Measurements from ENCODE around the gene ZFP57. TPM values are rescaled to one million over a fixed set of nuclear protein-coding genes. Genes with fewer than 3 reads are reported as not detected.

ZFP57 gene
- total RNA-seq, 2 experiments from 2014 or later: not detected

GRCh38 chr6:29685718-29686326 is 4.9 kb upstream of the ZFP57 start:
- H3K79me2 ChIP-seq (ENCODE audit: insufficient read depth, low read depth, low read length): no peaks in the 10 kb centered on the region
- TF ChIP-seq CTCF (conservative IDR thresholded peaks at IDR 0.05; ENCODE audit: low read length): no peak
- no peak for TF ChIP-seq EZH2phosphoT487 (IDR thresholded peaks at IDR 0.05; ENCODE audit: borderline replicate concordance, low read depth, low read length)
- no TSS peak for BruUV-seq (replicated peaks)
- no peak for DNase-seq (ENCODE audit: low spot score)
- no peaks in the 10 kb centered on the region for H3K9me3 ChIP-seq (ENCODE audit: low read length)
- H3K4me2 ChIP-seq (ENCODE audit: low read length): no peak overlapping the region
- no peaks in the 10 kb centered on the region for H3K4me1 ChIP-seq (ENCODE audit: insufficient read depth, low read length, poor library complexity, severe bottlenecking)
- no peaks in the 10 kb centered on the region for H4K20me1 ChIP-seq (ENCODE audit: insufficient read depth, low read length)
- ChIA-PET CTCF (ENCODE audit: unreplicated experiment) (no interaction called here), POLR2A (no interaction called here)
- H3K27ac ChIP-seq (ENCODE audit: low read depth, low read length, poor library complexity, severe bottlenecking): no peak overlapping the region
- no peak overlapping the region for H2AFZ ChIP-seq (ENCODE audit: low read length)
- no peak overlapping the region for H3K4me3 ChIP-seq (ENCODE audit: low read depth, low read length, poor library complexity, severe bottlenecking)
- intact Hi-C loops (cut with micrococcal nuclease; ENCODE audit: unreplicated experiment): no loop called here
- H3K36me3 ChIP-seq (ENCODE audit: insufficient read depth, low read length): no peaks in the 10 kb centered on the region
- H3K9me2 ChIP-seq (ENCODE audit: insufficient read depth, low read length): no peaks in the 10 kb centered on the region

- no peak overlapping the region for H3K27ac ChIP-seq (ENCODE audit: low read depth, low read length, poor library complexity, severe bottlenecking)
- ChIA-PET POLR2A (interaction anchor here (0.6 to 0.7 kb wide), 2 partner anchors 12 to 79 kb away, joined by 5 read pairs; no protein-coding TSS in a partner anchor), CTCF (ENCODE audit: unreplicated experiment) (no interaction called here)
- no peaks in the 10 kb centered on the region for H3K4me1 ChIP-seq (ENCODE audit: insufficient read depth, low read length, poor library complexity, severe bottlenecking)
- no peak overlapping the region for H2AFZ ChIP-seq (ENCODE audit: low read length)
- TF ChIP-seq EZH2phosphoT487 (IDR thresholded peaks at IDR 0.05; ENCODE audit: borderline replicate concordance, low read depth, low read length) (no peak), CTCF (conservative IDR thresholded peaks at IDR 0.05; ENCODE audit: low read length) (no peak)
- DNase-seq (ENCODE audit: low spot score): no peak
- no peak overlapping the region for H3K4me2 ChIP-seq (ENCODE audit: low read length)
- H3K9me3 ChIP-seq (ENCODE audit: low read length): no peaks in the 10 kb centered on the region
- H3K4me3 ChIP-seq (ENCODE audit: low read depth, low read length, poor library complexity, severe bottlenecking): no peak overlapping the region
- no peaks in the 10 kb centered on the region for H3K79me2 ChIP-seq (ENCODE audit: insufficient read depth, low read depth, low read length)
- no TSS peak for BruUV-seq (replicated peaks)
- H3K36me3 ChIP-seq (ENCODE audit: insufficient read depth, low read length): no peaks in the 10 kb centered on the region
- H4K20me1 ChIP-seq (ENCODE audit: insufficient read depth, low read length): no peaks in the 10 kb centered on the region
- no peaks in the 10 kb centered on the region for H3K9me2 ChIP-seq (ENCODE audit: insufficient read depth, low read length)
- intact Hi-C loops (cut with micrococcal nuclease; ENCODE audit: unreplicated experiment): no loop called here
These were observed 859 bp upstream of the ZFP57 start for GRCh38 chr6:29681811-29682210.

DNA sequence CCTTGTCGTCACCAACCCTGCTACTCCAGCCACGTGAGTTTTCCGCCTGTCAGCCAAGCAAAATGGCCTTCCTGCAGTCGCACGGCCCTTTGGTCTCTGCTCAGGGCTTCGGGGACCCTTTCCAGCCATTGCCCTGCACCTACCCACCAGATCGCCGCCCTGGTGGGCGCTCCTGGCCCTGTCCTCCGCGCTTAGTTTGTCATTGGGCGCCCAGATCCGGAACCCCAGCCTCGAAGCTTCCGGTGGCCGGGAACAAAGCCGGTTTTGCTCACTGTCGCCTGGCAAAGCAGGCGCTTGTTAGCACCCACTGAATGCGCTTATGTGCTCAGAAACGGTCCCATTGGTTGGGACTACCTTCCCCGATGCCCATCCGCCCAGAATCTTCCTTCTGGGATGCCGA is 536 bp downstream of the ZFP57 start:
- no peak overlapping the region for H3K4me3 ChIP-seq (ENCODE audit: low read depth, low read length, poor library complexity, severe bottlenecking)
- no peaks in the 10 kb centered on the region for H3K79me2 ChIP-seq (ENCODE audit: insufficient read depth, low read depth, low read length)
- no peaks in the 10 kb centered on the region for H4K20me1 ChIP-seq (ENCODE audit: insufficient read depth, low read length)
- H3K9me3 ChIP-seq (ENCODE audit: low read length): no peaks in the 10 kb centered on the region
- no peaks in the 10 kb centered on the region for H3K9me2 ChIP-seq (ENCODE audit: insufficient read depth, low read length)
- intact Hi-C loops (cut with micrococcal nuclease; ENCODE audit: unreplicated experiment): no loop called here
- DNase-seq (ENCODE audit: low spot score): no peak
- H3K36me3 ChIP-seq (ENCODE audit: insufficient read depth, low read length): no peaks in the 10 kb centered on the region
- BruUV-seq (replicated peaks): no TSS peak
- H3K27ac ChIP-seq (ENCODE audit: low read depth, low read length, poor library complexity, severe bottlenecking): no peak overlapping the region
- no peak overlapping the region for H3K4me2 ChIP-seq (ENCODE audit: low read length)
- no peaks in the 10 kb centered on the region for H3K4me1 ChIP-seq (ENCODE audit: insufficient read depth, low read length, poor library complexity, severe bottlenecking)
- POLR2A ChIA-PET: no interaction called here
- CTCF ChIA-PET (ENCODE audit: unreplicated experiment): no interaction called here
- H2AFZ ChIP-seq (ENCODE audit: low read length): no peak overlapping the region
- TF ChIP-seq CTCF (conservative IDR thresholded peaks at IDR 0.05; ENCODE audit: low read length): no peak; the same call in 1 of the 2 replicates
- TF ChIP-seq EZH2phosphoT487 (IDR thresholded peaks at IDR 0.05; ENCODE audit: borderline replicate concordance, low read depth, low read length): no peak

Measured in OCI-LY7 (cell line).